Dendritic cell treated with granulocyte-macrophage colony-stimulating factor and Interleukin-4, amounts not matched to agents 40 ng/mL and 50 ng/mL, for 4 days (primary cell): ENCODE data around the gene ZNF175.

ENCODE experiments used
- H3K27ac Mint-ChIP-seq: one replicate; pipeline ENCODE4 v1.8.0; 2022; ENCODE audit warnings: mild to moderate bottlenecking, mixed read lengths
- H3K27me3 Mint-ChIP-seq: one replicate; pipeline ENCODE4 v1.8.0; 2022; ENCODE audit warnings: mild to moderate bottlenecking, mixed read lengths
- H3K36me3 Mint-ChIP-seq: one replicate; pipeline ENCODE4 v1.8.0; 2022; ENCODE audit warnings: low read depth, mixed read lengths
- H3K4me1 Mint-ChIP-seq: one replicate; pipeline ENCODE4 v1.8.0; 2022; ENCODE audit warnings: low read depth, mixed read lengths
- H3K4me3 Mint-ChIP-seq: one replicate; pipeline ENCODE4 v1.8.0; 2022; ENCODE audit warnings: mild to moderate bottlenecking, moderate library complexity, mixed read lengths
- H3K9me3 Mint-ChIP-seq: one replicate; pipeline ENCODE4 v1.8.0; 2022; ENCODE audit warnings: mixed read lengths
- intact Hi-C: fragments of 100-400 bp; cut with micrococcal nuclease; formaldehyde crosslinking; loops from one replicate; pipeline ENCODE4 v1.15.0; 2022

Gene ZNF175

GRCh38 chr19:51590441-51590840 is 19.4 kb downstream of the ZNF175 start:
- Mint-ChIP-seq H3K4me1 (peaks cover 33% of the 10 kb centered on the region), H3K4me3 (no peak overlapping the region), H3K27me3 (no peaks in the 10 kb centered on the region), H3K36me3 (peaks cover 38% of the 10 kb centered on the region), H3K27ac (no peak overlapping the region), H3K9me3 (peaks cover 28% of the 10 kb centered on the region)
- intact Hi-C loops: no loop called here

DNA sequence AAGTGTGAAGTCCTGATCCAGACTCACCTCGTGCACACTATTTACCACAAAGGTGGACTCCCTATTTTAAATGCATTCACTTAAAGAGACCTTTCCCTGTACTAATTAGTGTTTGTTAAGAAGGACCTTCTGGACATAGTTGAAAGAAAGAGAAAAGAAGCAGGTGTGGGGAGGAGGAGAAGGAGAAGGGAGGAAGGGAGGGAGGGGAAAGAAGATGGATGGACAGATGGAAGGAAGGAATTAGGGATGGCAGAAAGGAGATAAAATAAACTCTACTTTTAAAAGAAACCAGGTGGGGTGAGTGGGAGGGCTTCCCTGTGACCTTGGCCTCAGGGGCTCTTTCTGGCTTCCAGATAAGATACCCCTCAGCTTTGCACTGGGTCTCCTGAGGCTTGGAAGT is 21.4 kb downstream of the ZNF175 start:
- intact Hi-C loops: no loop called here
- H3K27ac Mint-ChIP-seq: no peak overlapping the region
- no peak overlapping the region for H3K4me3 Mint-ChIP-seq

GRCh38 chr19:51593138-51593890 is 22.2 kb downstream of the ZNF175 start:
- Mint-ChIP-seq H3K27me3 (peaks cover 7% of the 10 kb centered on the region), H3K4me3 (peak overlapping the region; percentile 94), H3K9me3 (peaks cover 1% of the 10 kb centered on the region), H3K36me3 (peaks cover 10% of the 10 kb centered on the region), H3K4me1 (peaks cover 33% of the 10 kb centered on the region), H3K27ac (peak overlapping the region; percentile 87)
- intact Hi-C loops: no loop called here

More for the DNA sequence above, 21.4 kb downstream of the ZNF175 start:
- Mint-ChIP-seq H3K27me3 (peaks cover 7% of the 10 kb centered on the region), H3K4me1 (peaks cover 33% of the 10 kb centered on the region), H3K36me3 (peaks cover 17% of the 10 kb centered on the region), H3K9me3 (peaks cover 9% of the 10 kb centered on the region)

DNA sequence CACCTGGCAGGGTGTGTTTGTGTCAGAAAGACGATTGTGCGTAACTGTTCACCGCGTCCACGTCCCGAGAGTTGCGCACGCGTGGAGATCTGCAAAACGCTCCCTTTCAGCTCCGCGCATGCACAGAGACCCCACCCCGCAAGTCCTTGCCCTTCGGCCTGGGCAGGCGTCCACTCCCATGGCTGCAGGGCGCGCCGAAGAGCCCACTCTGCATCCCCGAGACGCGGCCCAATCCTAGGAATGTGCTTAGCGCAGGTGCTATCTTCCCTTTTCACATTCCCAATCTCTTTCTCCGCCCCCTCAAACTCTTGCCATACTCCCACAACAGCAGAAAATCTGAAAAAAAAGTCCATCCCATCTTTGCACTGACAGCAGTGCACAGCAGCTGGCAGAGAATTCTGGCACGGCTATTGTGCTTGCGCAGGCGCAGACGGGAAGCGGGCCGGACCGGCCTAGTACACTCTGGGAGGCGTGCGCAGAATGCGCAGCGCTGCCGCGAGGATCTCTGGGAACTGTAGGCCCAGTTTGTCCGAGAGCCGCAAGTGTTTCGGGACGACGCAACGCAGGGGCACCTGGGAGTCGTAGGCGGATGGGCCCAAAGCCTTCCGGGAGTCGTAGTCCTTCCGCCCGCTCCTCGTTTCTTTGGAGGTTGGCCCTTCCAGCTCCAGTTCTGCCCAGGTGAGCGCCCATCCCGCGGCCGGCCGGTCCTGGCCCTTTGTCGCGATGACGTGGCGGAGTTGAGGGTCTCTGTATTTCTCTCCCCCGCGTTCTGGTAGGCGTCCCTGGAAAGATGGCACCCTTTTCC is 23.1 kb downstream of the ZNF175 start:
- peaks cover 13% of the 10 kb centered on the region for H3K27me3 Mint-ChIP-seq
- peak overlapping the region; percentile 87 for H3K27ac Mint-ChIP-seq
- peaks cover 10% of the 10 kb centered on the region for H3K36me3 Mint-ChIP-seq
- H3K4me1 Mint-ChIP-seq: peaks cover 33% of the 10 kb centered on the region
- intact Hi-C loops: loop anchor here (1.0 kb wide), 1 partner anchor 23 kb away; the partner anchor contains the start of gene ZNF175
- H3K4me3 Mint-ChIP-seq: peak overlapping the region; percentile 94
- H3K9me3 Mint-ChIP-seq: no peaks in the 10 kb centered on the region

DNA sequence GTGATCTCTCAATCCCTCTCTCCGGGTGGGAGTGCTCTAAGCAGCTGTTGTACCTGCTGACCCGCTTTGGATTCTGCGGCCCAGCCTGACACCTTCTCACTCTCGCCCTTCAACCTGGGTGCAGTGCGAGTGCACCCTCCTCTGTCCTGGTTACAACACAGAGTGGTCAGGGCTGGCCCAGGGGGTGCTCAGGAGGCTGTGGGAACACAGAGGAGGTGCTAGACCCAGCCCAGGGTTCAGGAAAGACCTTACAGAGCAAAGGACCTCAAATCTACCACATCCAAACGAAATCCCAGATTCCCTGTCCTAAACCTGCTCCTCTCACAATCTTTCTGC is 23.7 kb downstream of the ZNF175 start:
- Mint-ChIP-seq H3K4me1 (peaks cover 33% of the 10 kb centered on the region), H3K9me3 (no peaks in the 10 kb centered on the region), H3K27me3 (peaks cover 17% of the 10 kb centered on the region), H3K4me3 (peak overlapping the region; percentile 94), H3K36me3 (peaks cover 6% of the 10 kb centered on the region), H3K27ac (peak overlapping the region; percentile 87)
- intact Hi-C loops: loop anchor here (1.0 kb wide), 1 partner anchor 23 kb away; the partner anchor contains the start of gene ZNF175

GRCh38 chr19:51595190-51596175 is 24.4 kb downstream of the ZNF175 start:
- Mint-ChIP-seq H3K36me3 (peaks cover 6% of the 10 kb centered on the region), H3K4me1 (peaks cover 33% of the 10 kb centered on the region), H3K4me3 (peak overlapping the region; percentile 94), H3K27me3 (peaks cover 25% of the 10 kb centered on the region), H3K27ac (peak overlapping the region; percentile 87), H3K9me3 (no peaks in the 10 kb centered on the region)
- intact Hi-C loops: no loop called here

- Mint-ChIP-seq H3K4me3 (no peak overlapping the region), H3K27ac (no peak overlapping the region), H3K9me3 (no peaks in the 10 kb centered on the region), H3K4me1 (peaks cover 35% of the 10 kb centered on the region), H3K27me3 (peaks cover 51% of the 10 kb centered on the region), H3K36me3 (peaks cover 6% of the 10 kb centered on the region)
- intact Hi-C loops: no loop called here
Observed at GRCh38 chr19:51598159-51598915, 27.3 kb downstream of the ZNF175 start.

DNA sequence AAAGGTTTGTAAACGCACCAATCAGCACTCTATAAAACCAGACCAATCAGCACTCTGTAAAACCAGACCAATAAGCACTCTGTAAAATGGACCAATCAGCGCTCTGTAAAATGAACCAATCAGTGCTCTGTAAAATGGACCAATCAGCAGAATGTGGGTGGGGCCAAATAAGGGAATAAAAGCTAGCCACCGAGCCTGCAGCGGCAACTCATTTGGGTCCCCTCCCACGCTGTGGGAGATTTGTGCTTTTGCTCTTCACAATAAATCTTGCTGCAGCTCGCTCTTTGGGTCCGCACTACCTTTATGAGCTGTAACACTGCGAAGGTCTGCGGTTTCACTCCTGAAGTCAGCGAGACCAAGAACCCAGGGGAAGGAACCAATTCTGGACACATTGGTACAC is 28.0 kb downstream of the ZNF175 start:
- Mint-ChIP-seq H3K4me3 (no peak overlapping the region), H3K36me3 (peaks cover 6% of the 10 kb centered on the region), H3K27me3 (peaks cover 54% of the 10 kb centered on the region), H3K9me3 (no peaks in the 10 kb centered on the region), H3K4me1 (peaks cover 28% of the 10 kb centered on the region), H3K27ac (no peak overlapping the region)
- intact Hi-C loops: no loop called here

DNA sequence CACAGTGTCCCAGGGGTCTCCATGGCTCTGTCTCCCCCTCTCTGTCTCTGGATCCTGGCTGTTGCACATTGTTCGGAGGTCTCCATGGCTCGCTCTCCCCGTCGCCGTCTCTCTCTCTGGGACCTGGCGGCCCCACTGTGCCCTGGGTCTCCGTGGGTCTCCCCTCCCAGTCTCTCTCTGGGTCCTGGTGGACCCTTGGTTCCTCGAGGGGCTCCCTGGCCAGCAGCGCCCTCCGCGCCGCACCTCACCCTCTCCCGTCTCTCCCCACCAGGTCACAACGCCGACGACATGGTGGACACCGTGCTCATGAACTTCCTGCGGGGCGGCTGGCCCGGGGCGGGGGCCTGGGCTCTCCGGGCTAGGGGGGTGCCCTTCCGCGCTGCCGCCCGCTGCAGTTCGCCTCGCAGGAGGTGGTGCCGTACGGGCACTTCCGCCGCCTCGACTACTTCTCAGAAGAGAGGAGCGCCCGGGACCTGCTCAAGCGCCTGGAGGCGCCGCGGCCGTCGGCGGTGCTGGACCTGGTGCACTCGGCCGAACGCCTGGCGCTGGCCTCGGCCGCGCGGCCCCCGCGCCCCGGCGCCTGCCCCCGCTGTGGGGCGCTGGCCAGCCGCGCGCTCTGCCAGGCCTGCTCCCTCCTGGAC is 30.0 kb downstream of the ZNF175 start:
- Mint-ChIP-seq H3K4me3 (no peak overlapping the region), H3K27me3 (peaks cover 65% of the 10 kb centered on the region)
- intact Hi-C loops: no loop called here

DNA sequence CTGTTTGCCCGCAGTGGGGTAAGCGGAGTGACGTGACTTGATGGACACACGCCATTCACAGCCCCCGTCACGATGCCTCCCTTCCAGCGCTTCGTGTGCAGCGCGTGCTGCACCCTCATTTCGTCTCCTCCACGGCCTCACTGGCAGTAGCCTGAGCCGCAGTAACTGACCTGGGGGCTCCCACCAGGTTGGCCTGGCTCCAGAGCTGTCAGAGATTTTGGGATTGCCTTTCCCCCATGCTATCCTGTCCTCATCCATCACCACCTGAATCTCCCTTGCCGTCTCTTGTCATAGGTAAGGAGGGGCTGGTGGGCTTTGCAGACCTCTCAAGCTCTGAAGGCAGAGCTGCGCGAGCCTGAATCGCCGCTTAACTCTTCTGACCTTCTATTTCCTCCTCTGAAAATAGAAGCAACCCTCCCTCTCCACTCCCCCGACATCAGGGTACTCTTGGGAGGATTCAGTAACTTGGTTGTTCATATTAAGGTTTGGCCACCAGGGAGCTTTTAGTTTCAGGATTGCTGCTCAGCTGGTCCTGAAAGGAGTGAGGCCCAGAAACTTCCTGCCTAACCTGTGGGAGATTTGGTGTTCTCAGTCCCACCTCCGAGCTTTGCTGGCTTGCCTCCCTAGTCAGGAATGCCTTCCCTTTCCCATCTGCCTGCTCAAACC is 31.2 kb downstream of the ZNF175 start:
- no peaks in the 10 kb centered on the region for H3K9me3 Mint-ChIP-seq
- peaks cover 70% of the 10 kb centered on the region for H3K27me3 Mint-ChIP-seq
- no peaks in the 10 kb centered on the region for H3K36me3 Mint-ChIP-seq
- no peak overlapping the region for H3K4me3 Mint-ChIP-seq
- H3K27ac Mint-ChIP-seq: no peak overlapping the region
- peaks cover 15% of the 10 kb centered on the region for H3K4me1 Mint-ChIP-seq
- intact Hi-C loops: no loop called here

More for the DNA sequence above, 30.0 kb downstream of the ZNF175 start:
- Mint-ChIP-seq H3K4me1 (peaks cover 8% of the 10 kb centered on the region), H3K9me3 (no peaks in the 10 kb centered on the region), H3K27ac (no peak overlapping the region), H3K36me3 (no peaks in the 10 kb centered on the region)

DNA sequence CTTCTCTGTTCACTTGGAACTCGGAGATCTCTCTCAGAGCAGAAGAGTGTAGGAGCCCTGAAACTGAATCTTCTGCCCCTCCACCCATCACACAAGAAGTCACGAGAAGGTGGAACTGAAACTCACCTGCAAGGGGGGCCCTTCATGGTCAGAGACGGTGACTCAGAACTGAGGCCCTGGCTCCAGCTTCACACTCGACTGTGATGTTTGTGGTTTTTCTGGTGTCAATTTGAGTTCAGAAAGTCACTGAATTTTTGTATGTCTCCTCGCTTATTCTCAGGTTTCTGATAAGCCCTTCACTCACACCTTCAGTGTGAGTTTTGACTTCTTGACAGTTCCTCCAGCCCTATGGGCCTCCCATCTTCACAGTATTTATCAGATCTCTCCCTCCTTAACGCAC is 36.0 kb downstream of the ZNF175 start:
- H3K27me3 Mint-ChIP-seq: peaks cover 43% of the 10 kb centered on the region
- no peak overlapping the region for H3K27ac Mint-ChIP-seq
- peaks cover 10% of the 10 kb centered on the region for H3K36me3 Mint-ChIP-seq
- H3K9me3 Mint-ChIP-seq: no peaks in the 10 kb centered on the region
- H3K4me1 Mint-ChIP-seq: peaks cover 15% of the 10 kb centered on the region
- intact Hi-C loops: loop anchor here (5.0 kb wide), 2 partner anchors 55 to 135 kb away; no protein-coding TSS in a partner anchor
- H3K4me3 Mint-ChIP-seq: no peak overlapping the region

- no peaks in the 10 kb centered on the region for H3K9me3 Mint-ChIP-seq
- H3K36me3 Mint-ChIP-seq: peaks cover 20% of the 10 kb centered on the region
- no peak overlapping the region for H3K4me3 Mint-ChIP-seq
- peaks cover 34% of the 10 kb centered on the region for H3K27me3 Mint-ChIP-seq
- H3K4me1 Mint-ChIP-seq: peaks cover 15% of the 10 kb centered on the region
- no peak overlapping the region for H3K27ac Mint-ChIP-seq
- intact Hi-C loops: loop anchor here (1.0 to 5.0 kb wide), 3 partner anchors 49 to 136 kb away; no protein-coding TSS in a partner anchor
Observed at GRCh38 chr19:51607920-51608562, 37.0 kb downstream of the ZNF175 start.
